Lower leg skin (tissue), 3 donors: Measurements from ENCODE around the gene UTF1.

Source experiments
- POLR2A ChIP-seq, 2 donors: fragments of 450-650 bp; IDR thresholded peaks; one replicate each; pipeline ENCODE4 v1.6.1; 2016 to 2017; ENCODE audit warnings: antibody characterized with exemption in 2 of 2, mild to moderate bottlenecking in 1 of 2, moderate library complexity in 1 of 2
- TF ChIP-seq, protein P1 (sequence below), 3 donors: fragments of 450-650 bp; IDR thresholded peaks; one replicate each; pipeline ENCODE4 v1.5.1; 2016; ENCODE audit warnings: antibody characterized with exemption in 3 of 3, mild to moderate bottlenecking in 3 of 3, moderate library complexity in 2 of 3

DNA sequence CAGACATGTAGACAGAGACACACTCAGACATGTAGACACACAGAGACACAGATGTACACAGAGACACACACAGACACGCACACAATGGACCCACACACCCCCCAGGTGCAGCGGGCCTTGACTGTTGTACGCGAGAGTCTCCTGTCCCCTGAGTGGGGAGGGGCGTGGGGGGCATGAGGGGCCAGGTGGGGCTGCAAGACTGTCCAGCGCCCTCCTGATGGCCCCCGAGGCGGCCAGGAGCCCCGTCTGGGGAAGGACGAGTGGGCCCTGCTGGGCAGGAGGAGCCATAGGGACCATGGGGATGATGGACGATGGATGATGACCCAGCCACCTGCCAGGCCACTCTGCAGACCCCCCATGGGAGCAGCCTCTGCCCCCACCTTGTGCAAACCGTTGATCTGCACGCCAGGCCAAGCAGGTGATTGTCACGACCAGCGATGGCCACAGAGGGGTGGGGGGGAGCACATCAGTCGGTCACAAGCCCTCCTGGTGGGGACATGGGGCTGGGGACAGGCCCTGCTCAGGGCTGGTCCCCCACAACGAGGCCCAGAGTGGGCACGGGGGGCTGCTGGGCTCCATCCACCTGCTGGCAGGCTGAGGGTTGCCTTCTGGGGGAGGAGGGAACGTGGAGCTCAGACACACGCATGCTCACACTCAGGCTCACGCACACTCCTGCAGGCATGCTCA, 19.2 kb downstream of the UTF1 start:
- TF ChIP-seq, protein P1, sequence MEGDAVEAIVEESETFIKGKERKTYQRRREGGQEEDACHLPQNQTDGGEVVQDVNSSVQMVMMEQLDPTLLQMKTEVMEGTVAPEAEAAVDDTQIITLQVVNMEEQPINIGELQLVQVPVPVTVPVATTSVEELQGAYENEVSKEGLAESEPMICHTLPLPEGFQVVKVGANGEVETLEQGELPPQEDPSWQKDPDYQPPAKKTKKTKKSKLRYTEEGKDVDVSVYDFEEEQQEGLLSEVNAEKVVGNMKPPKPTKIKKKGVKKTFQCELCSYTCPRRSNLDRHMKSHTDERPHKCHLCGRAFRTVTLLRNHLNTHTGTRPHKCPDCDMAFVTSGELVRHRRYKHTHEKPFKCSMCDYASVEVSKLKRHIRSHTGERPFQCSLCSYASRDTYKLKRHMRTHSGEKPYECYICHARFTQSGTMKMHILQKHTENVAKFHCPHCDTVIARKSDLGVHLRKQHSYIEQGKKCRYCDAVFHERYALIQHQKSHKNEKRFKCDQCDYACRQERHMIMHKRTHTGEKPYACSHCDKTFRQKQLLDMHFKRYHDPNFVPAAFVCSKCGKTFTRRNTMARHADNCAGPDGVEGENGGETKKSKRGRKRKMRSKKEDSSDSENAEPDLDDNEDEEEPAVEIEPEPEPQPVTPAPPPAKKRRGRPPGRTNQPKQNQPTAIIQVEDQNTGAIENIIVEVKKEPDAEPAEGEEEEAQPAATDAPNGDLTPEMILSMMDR (IDR thresholded peaks at IDR 0.05): no peak
- TF ChIP-seq POLR2A (IDR thresholded peaks at IDR 0.05): no peak
